Raji (cell line): ENCODE measurements around the gene SIPA1L3.

Experiments
- POLR2A ChIP-seq: IDR thresholded peaks from 2 replicates; pipeline ENCODE4 v1.6.1; 2011; ENCODE audit warnings: low read depth, low read length, control low read depth; ENCODE audit not compliant: insufficient read depth

The SIPA1L3 gene

GRCh38 chr19:38011426-38011825, 104.4 kb downstream of the SIPA1L3 start:
- no peak for TF ChIP-seq POLR2A

- no peak for TF ChIP-seq POLR2A
These were observed 105.3 kb downstream of the SIPA1L3 start for GRCh38 chr19:38012290-38012689.

GRCh38 chr19:38012944-38013343, 105.9 kb downstream of the SIPA1L3 start:
- no peak for TF ChIP-seq POLR2A

GRCh38 chr19:38013913-38014580, 107.0 kb downstream of the SIPA1L3 start:
- TF ChIP-seq POLR2A: no peak

GRCh38 chr19:38015216-38015615, 108.2 kb downstream of the SIPA1L3 start:
- TF ChIP-seq POLR2A: no peak

GRCh38 chr19:38015761-38016160, 108.8 kb downstream of the SIPA1L3 start:
- TF ChIP-seq POLR2A: no peak

- no peak for TF ChIP-seq POLR2A
These were observed 110.6 kb downstream of the SIPA1L3 start for GRCh38 chr19:38017401-38018151.

GRCh38 chr19:38018694-38019395, 111.8 kb downstream of the SIPA1L3 start:
- no peak for TF ChIP-seq POLR2A

GRCh38 chr19:38019396-38019724, 112.4 kb downstream of the SIPA1L3 start:
- TF ChIP-seq POLR2A: no peak

GRCh38 chr19:38020311-38020710, 113.3 kb downstream of the SIPA1L3 start:
- no peak for TF ChIP-seq POLR2A

GRCh38 chr19:38021352-38021751, 114.3 kb downstream of the SIPA1L3 start:
- no peak for TF ChIP-seq POLR2A

GRCh38 chr19:38022791-38023670, 116.0 kb downstream of the SIPA1L3 start:
- no peak for TF ChIP-seq POLR2A

- no peak for TF ChIP-seq POLR2A
These were observed 116.9 kb downstream of the SIPA1L3 start for GRCh38 chr19:38023671-38024541.
